Skeletal muscle satellite cell (primary cell): ENCODE data around the gene C12orf76. TPM values are rescaled to one million over a fixed set of nuclear protein-coding genes. Genes with fewer than 3 reads are reported as not detected.

ENCODE experiments used
- small RNA-seq: library from RNA; depleted of rRNA; stranded (forward); fragments of <200 nt; gene quantifications from one replicate; pipeline ENCODE3, GENCODE V24; 2012

C12orf76 gene

Small RNA genes within 50 kb of the gene (small RNA-seq; reads per million reads assigned to genes)
- gene AC007546.2: not detected
